HepG2 (cell line): Measurements from ENCODE around the gene URGCP. TPM values are rescaled to one million over a fixed set of nuclear protein-coding genes. Genes with fewer than 3 reads are reported as not detected.

Source experiments
- CBX1 ChIP-seq: IDR thresholded peaks from one replicate; pipeline ENCODE4 v1.6.1; 2016; ENCODE audit warnings: antibody characterized with exemption, low read depth
- DNMT3B ChIP-seq: conservative IDR thresholded peaks from 2 replicates; pipeline ENCODE4 v1.6.1; 2016; ENCODE audit warnings: missing biosample characterization, control low read depth
- NAIF1 ChIP-seq: sonication (generic); formaldehyde crosslinking; IDR thresholded peaks from 2 replicates; pipeline ENCODE4 v1.5.0; 2020; ENCODE audit warnings: mild to moderate bottlenecking, missing genetic modification reagents, borderline replicate concordance
- NKX3-1 ChIP-seq: sonication (generic); formaldehyde crosslinking; IDR thresholded peaks from 2 replicates; pipeline ENCODE4 v1.5.0; 2020; ENCODE audit warnings: missing genetic modification reagents
- NR3C1 ChIP-seq: sonication (generic); formaldehyde crosslinking; IDR thresholded peaks from 2 replicates; pipeline ENCODE4 v1.4.0; 2020; ENCODE audit warnings: missing genetic modification reagents
- NRL ChIP-seq: sonication (generic); formaldehyde crosslinking; IDR thresholded peaks from 2 replicates; pipeline ENCODE4 v1.5.0; 2020; ENCODE audit warnings: missing genetic modification reagents, mild to moderate bottlenecking, moderate library complexity, borderline replicate concordance
- SP2 ChIP-seq: sonication (generic); formaldehyde crosslinking; IDR thresholded peaks from 2 replicates; pipeline ENCODE4 v1.5.1; 2020; ENCODE audit warnings: mild to moderate bottlenecking, missing genetic modification reagents
- SUZ12 ChIP-seq: fragments of 150-350 bp; IDR thresholded peaks from 2 replicates; pipeline ENCODE4 v1.6.1; 2014; ENCODE audit warnings: low read depth, low read length
- TBP ChIP-seq: sonication (generic); formaldehyde crosslinking; IDR thresholded peaks from 2 replicates; pipeline ENCODE4 v1.5.0; 2020; ENCODE audit warnings: missing genetic modification reagents
- ZNF3 ChIP-seq: IDR thresholded peaks from 2 replicates; pipeline ENCODE4 v1.7.0; 2017; ENCODE audit warnings: inconsistent platforms
- ZNF331 ChIP-seq: sonication (generic); formaldehyde crosslinking; IDR thresholded peaks from 2 replicates; pipeline ENCODE4 v1.4.0; 2020; ENCODE audit warnings: missing genetic modification reagents
- ZNF33A ChIP-seq: sonication (generic); formaldehyde crosslinking; IDR thresholded peaks from 2 replicates; pipeline ENCODE4 v1.5.1; 2020; ENCODE audit warnings: missing genetic modification reagents, mild to moderate bottlenecking, moderate library complexity, borderline replicate concordance
- ZNF484 ChIP-seq: sonication (generic); formaldehyde crosslinking; IDR thresholded peaks from 2 replicates; pipeline ENCODE4 v1.5.1; 2020; ENCODE audit warnings: mild to moderate bottlenecking, low read depth, missing genetic modification reagents, borderline replicate concordance
- ZNF598 ChIP-seq: sonication (generic); formaldehyde crosslinking; IDR thresholded peaks from 2 replicates; pipeline ENCODE4 v1.5.1; 2020; ENCODE audit warnings: mild to moderate bottlenecking, missing genetic modification reagents, borderline replicate concordance
- polyA plus RNA-seq, 8 experiments: library from polyadenylated mRNA; depleted of rRNA in 3 of 8; stranded (reverse) in 7 of 8; unstranded in 1 of 8; fragments of >200 nt; fragmentation: Illumina TruSeq in 4 of 8; extraction: Trizol in 4 of 8; gene quantifications; 2 replicates each; pipeline versions ENCODE4 v1.2.1 to v1.2.3, GENCODE V29; 2011 to 2016; ENCODE audit warnings: low read depth in 4 of 8, missing spikeins in 1 of 8, mixed read lengths in 1 of 8; ENCODE audit not compliant: insufficient read depth in 1 of 8
- total RNA-seq, 5 experiments: library from RNA; depleted of rRNA; stranded (reverse); fragments of >200 nt; fragmentation: Illumina TruSeq; extraction: Trizol; gene quantifications; 2 replicates each; pipeline ENCODE4 v1.2.3, GENCODE V29; 2016; ENCODE audit warnings: low read depth in 1 of 5
- TF ChIP-seq, protein P1 (sequence below): IDR thresholded peaks from 2 replicates; pipeline ENCODE4 v1.6.1; 2016; ENCODE audit warnings: mild to moderate bottlenecking
- TF ChIP-seq, protein P2 (sequence below): sonication (generic); formaldehyde crosslinking; conservative IDR thresholded peaks from 2 replicates; pipeline ENCODE4 v1.5.0; 2020; ENCODE audit warnings: missing genetic modification reagents
- TF ChIP-seq, protein P3 (sequence below): sonication (generic); formaldehyde crosslinking; IDR thresholded peaks from 2 replicates; pipeline ENCODE4 v1.5.0; 2020; ENCODE audit warnings: mild to moderate bottlenecking, missing genetic modification reagents, borderline replicate concordance
- TF ChIP-seq, protein P4 (sequence below): sonication (generic); formaldehyde crosslinking; IDR thresholded peaks from 2 replicates; pipeline ENCODE4 v1.4.0; 2020; ENCODE audit warnings: missing genetic modification reagents
- TF ChIP-seq, protein P5 (sequence below): sonication (generic); formaldehyde crosslinking; IDR thresholded peaks from 2 replicates; pipeline ENCODE4 v1.9.0; 2021; ENCODE audit warnings: missing genetic modification reagents, borderline replicate concordance

The URGCP gene
- total and polyA plus RNA-seq, 2 of the 13 experiments (the other 11 are each of a cell fraction or from before 2014, with no cell fraction given): 22.3 to 25.8 TPM

DNA sequence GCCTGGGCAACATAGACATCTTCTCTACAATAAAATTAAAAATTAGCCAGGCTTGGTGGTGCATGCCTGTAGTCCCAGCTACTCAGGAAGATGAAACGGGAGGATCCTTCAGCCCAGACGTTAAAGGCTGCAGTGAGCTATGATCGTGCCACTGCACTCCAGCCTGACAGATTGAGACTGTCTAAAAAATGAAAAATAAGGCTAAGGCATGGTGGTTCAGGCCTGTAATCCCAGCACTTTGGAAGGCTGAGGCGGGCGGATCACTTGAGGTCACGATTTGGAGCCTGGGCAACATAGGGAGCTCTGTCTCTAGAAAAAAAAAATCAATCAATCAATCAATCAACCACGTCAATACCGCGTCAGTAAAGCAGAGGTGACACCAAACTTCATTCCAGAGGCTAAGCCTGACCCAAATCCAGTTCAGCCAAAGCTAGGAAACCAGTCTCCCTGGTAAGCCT lies 68.2 kb downstream of the URGCP start (continued):
- TF ChIP-seq, protein P1, sequence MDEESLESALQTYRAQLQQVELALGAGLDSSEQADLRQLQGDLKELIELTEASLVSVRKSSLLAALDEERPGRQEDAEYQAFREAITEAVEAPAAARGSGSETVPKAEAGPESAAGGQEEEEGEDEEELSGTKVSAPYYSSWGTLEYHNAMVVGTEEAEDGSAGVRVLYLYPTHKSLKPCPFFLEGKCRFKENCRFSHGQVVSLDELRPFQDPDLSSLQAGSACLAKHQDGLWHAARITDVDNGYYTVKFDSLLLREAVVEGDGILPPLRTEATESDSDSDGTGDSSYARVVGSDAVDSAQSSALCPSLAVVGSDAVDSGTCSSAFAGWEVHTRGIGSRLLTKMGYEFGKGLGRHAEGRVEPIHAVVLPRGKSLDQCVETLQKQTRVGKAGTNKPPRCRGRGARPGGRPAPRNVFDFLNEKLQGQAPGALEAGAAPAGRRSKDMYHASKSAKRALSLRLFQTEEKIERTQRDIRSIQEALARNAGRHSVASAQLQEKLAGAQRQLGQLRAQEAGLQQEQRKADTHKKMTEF: 0 out of 2 replicates have a peak, but pooled peaks have one; percentile 1
- TF ChIP-seq DNMT3B (CRISPR knock-in tag): no peak
- no peak for TF ChIP-seq ZNF331
- no peak for TF ChIP-seq NKX3-1 (CRISPR knock-in tag)
- TF ChIP-seq ZNF598 (CRISPR knock-in tag): no peak
- no peak for TF ChIP-seq ZNF3 (CRISPR knock-in tag)
- TF ChIP-seq ZNF484 (CRISPR knock-in tag): no peak
- TF ChIP-seq, protein P2, sequence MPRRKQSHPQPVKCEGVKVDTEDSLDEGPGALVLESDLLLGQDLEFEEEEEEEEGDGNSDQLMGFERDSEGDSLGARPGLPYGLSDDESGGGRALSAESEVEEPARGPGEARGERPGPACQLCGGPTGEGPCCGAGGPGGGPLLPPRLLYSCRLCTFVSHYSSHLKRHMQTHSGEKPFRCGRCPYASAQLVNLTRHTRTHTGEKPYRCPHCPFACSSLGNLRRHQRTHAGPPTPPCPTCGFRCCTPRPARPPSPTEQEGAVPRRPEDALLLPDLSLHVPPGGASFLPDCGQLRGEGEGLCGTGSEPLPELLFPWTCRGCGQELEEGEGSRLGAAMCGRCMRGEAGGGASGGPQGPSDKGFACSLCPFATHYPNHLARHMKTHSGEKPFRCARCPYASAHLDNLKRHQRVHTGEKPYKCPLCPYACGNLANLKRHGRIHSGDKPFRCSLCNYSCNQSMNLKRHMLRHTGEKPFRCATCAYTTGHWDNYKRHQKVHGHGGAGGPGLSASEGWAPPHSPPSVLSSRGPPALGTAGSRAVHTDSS: no peak
- no peak for TF ChIP-seq CBX1
- TF ChIP-seq ZNF33A (CRISPR knock-in tag): no peak
- no peak for TF ChIP-seq NR3C1 (CRISPR knock-in tag)
- TF ChIP-seq NRL (CRISPR knock-in tag): no peak
- no peak for TF ChIP-seq NAIF1
- TF ChIP-seq, protein P3, sequence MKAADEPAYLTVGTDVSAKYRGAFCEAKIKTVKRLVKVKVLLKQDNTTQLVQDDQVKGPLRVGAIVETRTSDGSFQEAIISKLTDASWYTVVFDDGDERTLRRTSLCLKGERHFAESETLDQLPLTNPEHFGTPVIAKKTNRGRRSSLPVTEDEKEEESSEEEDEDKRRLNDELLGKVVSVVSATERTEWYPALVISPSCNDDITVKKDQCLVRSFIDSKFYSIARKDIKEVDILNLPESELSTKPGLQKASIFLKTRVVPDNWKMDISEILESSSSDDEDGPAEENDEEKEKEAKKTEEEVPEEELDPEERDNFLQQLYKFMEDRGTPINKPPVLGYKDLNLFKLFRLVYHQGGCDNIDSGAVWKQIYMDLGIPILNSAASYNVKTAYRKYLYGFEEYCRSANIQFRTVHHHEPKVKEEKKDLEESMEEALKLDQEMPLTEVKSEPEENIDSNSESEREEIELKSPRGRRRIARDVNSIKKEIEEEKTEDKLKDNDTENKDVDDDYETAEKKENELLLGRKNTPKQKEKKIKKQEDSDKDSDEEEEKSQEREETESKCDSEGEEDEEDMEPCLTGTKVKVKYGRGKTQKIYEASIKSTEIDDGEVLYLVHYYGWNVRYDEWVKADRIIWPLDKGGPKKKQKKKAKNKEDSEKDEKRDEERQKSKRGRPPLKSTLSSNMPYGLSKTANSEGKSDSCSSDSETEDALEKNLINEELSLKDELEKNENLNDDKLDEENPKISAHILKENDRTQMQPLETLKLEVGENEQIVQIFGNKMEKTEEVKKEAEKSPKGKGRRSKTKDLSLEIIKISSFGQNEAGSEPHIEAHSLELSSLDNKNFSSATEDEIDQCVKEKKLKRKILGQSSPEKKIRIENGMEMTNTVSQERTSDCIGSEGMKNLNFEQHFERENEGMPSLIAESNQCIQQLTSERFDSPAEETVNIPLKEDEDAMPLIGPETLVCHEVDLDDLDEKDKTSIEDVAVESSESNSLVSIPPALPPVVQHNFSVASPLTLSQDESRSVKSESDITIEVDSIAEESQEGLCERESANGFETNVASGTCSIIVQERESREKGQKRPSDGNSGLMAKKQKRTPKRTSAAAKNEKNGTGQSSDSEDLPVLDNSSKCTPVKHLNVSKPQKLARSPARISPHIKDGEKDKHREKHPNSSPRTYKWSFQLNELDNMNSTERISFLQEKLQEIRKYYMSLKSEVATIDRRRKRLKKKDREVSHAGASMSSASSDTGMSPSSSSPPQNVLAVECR: 0 out of 2 replicates have a peak, but pooled peaks have one; percentile 25
- no peak for TF ChIP-seq SP2 (CRISPR knock-in tag)
- TF ChIP-seq, protein P4, sequence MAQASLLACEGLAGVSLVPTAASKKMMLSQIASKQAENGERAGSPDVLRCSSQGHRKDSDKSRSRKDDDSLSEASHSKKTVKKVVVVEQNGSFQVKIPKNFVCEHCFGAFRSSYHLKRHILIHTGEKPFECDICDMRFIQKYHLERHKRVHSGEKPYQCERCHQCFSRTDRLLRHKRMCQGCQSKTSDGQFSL (CRISPR knock-in tag): no peak
- TF ChIP-seq, protein P5, sequence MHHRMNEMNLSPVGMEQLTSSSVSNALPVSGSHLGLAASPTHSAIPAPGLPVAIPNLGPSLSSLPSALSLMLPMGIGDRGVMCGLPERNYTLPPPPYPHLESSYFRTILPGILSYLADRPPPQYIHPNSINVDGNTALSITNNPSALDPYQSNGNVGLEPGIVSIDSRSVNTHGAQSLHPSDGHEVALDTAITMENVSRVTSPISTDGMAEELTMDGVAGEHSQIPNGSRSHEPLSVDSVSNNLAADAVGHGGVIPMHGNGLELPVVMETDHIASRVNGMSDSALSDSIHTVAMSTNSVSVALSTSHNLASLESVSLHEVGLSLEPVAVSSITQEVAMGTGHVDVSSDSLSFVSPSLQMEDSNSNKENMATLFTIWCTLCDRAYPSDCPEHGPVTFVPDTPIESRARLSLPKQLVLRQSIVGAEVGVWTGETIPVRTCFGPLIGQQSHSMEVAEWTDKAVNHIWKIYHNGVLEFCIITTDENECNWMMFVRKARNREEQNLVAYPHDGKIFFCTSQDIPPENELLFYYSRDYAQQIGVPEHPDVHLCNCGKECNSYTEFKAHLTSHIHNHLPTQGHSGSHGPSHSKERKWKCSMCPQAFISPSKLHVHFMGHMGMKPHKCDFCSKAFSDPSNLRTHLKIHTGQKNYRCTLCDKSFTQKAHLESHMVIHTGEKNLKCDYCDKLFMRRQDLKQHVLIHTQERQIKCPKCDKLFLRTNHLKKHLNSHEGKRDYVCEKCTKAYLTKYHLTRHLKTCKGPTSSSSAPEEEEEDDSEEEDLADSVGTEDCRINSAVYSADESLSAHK (CRISPR knock-in tag): no peak
- TF ChIP-seq SUZ12: no peak
- TF ChIP-seq TBP (CRISPR knock-in tag): no peak
